C4-2B (cell line): Measurements from ENCODE around the gene NKIRAS2.

Source experiments
- CTCF ChIP-seq: fragments of 450-650 bp; conservative IDR thresholded peaks from 2 replicates; pipeline ENCODE4 v1.5.1; 2017; ENCODE audit warnings: mild to moderate bottlenecking
- ZFX ChIP-seq: fragments of 450-650 bp; IDR thresholded peaks from 2 replicates; pipeline ENCODE4 v1.6.1; 2017

GRCh38 chr17:42005166-42005565 is 14.7 kb upstream of the NKIRAS2 start:
- no peak for TF ChIP-seq CTCF
- no peak for TF ChIP-seq ZFX
